22Rv1 (cell line): ENCODE results near the gene GDA.

ENCODE experiments used
- ZFX ChIP-seq: fragments of 450-650 bp; IDR thresholded peaks from 2 replicates; pipeline ENCODE4 v1.6.1; 2017; ENCODE audit warnings: antibody characterized with exemption, borderline replicate concordance
- TF ChIP-seq, protein P1 (sequence below): fragments of 450-650 bp; IDR thresholded peaks from 2 replicates; pipeline ENCODE4 v1.5.1; 2017; ENCODE audit warnings: mild to moderate bottlenecking

DNA sequence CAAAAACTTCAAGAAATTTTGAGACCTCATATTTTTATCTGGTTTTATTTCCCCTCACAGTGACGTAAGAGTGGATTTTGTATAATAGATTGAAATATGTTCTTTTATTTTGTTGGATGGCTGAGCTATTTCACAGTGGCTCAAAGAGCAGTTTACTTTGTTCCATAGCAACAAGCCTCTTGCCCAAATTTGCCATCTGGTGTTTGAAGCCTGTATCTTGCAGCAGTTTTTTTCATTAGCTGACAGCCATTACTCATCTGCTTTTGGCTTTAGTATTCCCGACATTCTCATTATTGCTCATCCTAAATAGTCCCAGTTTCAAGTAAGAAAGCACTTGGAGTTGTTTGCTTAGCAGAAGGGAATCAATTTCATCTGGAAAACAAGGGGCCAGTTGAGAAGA is 36.3 kb downstream of the GDA start:
- TF ChIP-seq, protein P1, sequence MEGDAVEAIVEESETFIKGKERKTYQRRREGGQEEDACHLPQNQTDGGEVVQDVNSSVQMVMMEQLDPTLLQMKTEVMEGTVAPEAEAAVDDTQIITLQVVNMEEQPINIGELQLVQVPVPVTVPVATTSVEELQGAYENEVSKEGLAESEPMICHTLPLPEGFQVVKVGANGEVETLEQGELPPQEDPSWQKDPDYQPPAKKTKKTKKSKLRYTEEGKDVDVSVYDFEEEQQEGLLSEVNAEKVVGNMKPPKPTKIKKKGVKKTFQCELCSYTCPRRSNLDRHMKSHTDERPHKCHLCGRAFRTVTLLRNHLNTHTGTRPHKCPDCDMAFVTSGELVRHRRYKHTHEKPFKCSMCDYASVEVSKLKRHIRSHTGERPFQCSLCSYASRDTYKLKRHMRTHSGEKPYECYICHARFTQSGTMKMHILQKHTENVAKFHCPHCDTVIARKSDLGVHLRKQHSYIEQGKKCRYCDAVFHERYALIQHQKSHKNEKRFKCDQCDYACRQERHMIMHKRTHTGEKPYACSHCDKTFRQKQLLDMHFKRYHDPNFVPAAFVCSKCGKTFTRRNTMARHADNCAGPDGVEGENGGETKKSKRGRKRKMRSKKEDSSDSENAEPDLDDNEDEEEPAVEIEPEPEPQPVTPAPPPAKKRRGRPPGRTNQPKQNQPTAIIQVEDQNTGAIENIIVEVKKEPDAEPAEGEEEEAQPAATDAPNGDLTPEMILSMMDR = no peak
- no peak for TF ChIP-seq ZFX
